ENCODE results near the gene ANXA6. TPM values are rescaled to one million over a fixed set of nuclear protein-coding genes. Genes with fewer than 3 reads are reported as not detected.
A peak's percentile ranks its signal among the peaks of the same experiment; 100 is the strongest.

The ANXA6 gene
- total RNA-seq, 1 donor from 2014 or later, result 245 TPM

DNA sequence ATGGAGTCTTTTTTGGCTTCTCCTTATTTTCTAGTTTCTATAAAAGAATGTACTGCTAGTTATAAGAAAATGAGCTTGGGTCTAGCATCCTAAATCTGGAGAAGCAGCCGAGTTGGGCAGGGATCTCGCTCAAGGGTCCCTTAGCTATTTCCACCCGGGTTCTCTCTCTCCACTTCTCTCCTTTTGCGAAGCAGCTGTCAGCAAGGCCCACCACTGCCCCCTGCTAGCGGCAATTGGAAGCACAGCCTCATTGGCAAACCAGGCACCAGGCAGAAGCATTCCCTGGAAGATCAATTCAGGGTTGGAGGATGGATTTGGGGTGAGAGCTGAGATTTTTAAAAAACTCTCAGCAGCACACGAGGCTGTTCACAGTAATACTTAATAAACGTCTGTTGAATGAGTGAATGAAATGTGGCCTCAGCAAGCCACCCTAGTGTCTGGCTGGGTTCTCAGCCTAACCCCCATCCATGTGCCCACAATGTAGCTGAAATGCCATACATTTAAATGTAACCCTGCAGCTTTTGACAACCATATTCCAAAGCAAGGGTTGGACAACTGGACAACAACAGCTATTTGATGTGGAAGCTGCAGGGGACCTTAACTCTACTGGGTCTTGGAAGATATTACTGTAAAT, 42.2 kb downstream of the ANXA6 start:
- TF ChIP-seq, protein P1, sequence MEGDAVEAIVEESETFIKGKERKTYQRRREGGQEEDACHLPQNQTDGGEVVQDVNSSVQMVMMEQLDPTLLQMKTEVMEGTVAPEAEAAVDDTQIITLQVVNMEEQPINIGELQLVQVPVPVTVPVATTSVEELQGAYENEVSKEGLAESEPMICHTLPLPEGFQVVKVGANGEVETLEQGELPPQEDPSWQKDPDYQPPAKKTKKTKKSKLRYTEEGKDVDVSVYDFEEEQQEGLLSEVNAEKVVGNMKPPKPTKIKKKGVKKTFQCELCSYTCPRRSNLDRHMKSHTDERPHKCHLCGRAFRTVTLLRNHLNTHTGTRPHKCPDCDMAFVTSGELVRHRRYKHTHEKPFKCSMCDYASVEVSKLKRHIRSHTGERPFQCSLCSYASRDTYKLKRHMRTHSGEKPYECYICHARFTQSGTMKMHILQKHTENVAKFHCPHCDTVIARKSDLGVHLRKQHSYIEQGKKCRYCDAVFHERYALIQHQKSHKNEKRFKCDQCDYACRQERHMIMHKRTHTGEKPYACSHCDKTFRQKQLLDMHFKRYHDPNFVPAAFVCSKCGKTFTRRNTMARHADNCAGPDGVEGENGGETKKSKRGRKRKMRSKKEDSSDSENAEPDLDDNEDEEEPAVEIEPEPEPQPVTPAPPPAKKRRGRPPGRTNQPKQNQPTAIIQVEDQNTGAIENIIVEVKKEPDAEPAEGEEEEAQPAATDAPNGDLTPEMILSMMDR (IDR thresholded peaks at IDR 0.05), result peak; percentile 96
- no peak overlapping the region for H3K4me3 Mint-ChIP-seq (ENCODE audit: unreplicated experiment)
- no peaks in the 10 kb centered on the region for H3K4me1 Mint-ChIP-seq (ENCODE audit: unreplicated experiment)
- H3K27me3 Mint-ChIP-seq (ENCODE audit: unreplicated experiment), result no peaks in the 10 kb centered on the region
- DNase-seq (ENCODE audit: extremely low spot score, unreplicated experiment), result peak; percentile 91
- no peak overlapping the region for H3K27ac Mint-ChIP-seq (ENCODE audit: unreplicated experiment)
- H3K36me3 Mint-ChIP-seq (ENCODE audit: unreplicated experiment), result peaks cover 30% of the 10 kb centered on the region
- no peaks in the 10 kb centered on the region for H3K9me3 Mint-ChIP-seq (ENCODE audit: unreplicated experiment)

DNA sequence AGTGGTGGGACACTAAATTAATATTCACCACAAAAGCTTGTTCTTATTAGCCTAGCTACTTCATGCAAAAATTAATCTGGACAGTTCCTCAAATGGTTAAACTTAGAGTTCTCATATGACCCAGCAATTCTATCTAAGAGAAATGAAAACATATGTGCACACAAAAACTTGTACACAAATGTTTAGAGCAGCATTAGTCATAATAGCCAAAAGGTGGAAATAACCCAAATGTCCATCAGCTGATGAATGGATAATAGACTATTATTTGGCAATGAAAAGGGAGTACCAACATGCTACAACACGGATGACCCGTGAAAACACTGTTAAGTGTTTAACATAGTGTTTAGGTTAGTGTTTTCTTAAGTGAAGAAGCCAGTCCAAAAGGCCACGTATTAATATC, 43.9 kb downstream of the ANXA6 start:
- Mint-ChIP-seq H3K27ac (ENCODE audit: unreplicated experiment) (no peak overlapping the region), H3K27me3 (ENCODE audit: unreplicated experiment) (no peaks in the 10 kb centered on the region), H3K36me3 (ENCODE audit: unreplicated experiment) (peaks cover 25% of the 10 kb centered on the region), H3K9me3 (ENCODE audit: unreplicated experiment) (no peaks in the 10 kb centered on the region), H3K4me3 (ENCODE audit: unreplicated experiment) (no peak overlapping the region), H3K4me1 (ENCODE audit: unreplicated experiment) (no peaks in the 10 kb centered on the region)
- TF ChIP-seq, protein P1 (IDR thresholded peaks at IDR 0.05), result no peak
- DNase-seq (ENCODE audit: extremely low spot score, unreplicated experiment), result no peak

DNA sequence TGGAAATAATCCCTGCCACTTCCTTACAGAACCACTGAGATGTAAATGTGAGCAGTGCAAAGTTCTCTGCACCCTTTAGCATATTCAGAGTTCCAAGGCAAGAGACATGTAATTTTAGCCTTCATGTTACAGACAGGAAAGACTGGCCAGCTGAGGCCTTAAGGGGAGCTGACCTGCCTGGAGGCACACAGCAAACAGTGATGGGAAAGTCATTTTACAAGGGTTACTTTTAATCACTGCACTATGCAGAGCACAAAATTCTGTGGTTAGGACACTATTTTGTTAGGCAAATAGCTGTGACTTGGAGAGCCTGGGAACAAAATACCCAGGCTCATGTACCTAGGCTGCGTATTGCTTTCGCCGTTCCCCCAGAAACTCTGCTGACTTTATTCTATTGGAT, 46.6 kb downstream of the ANXA6 start:
- H3K4me3 Mint-ChIP-seq (ENCODE audit: unreplicated experiment), result no peak overlapping the region
- TF ChIP-seq, protein P1 (IDR thresholded peaks at IDR 0.05), result no peak
- DNase-seq (ENCODE audit: extremely low spot score, unreplicated experiment), result no peak
- peaks cover 34% of the 10 kb centered on the region for H3K36me3 Mint-ChIP-seq (ENCODE audit: unreplicated experiment)
- H3K9me3 Mint-ChIP-seq (ENCODE audit: unreplicated experiment), result no peaks in the 10 kb centered on the region
- peak overlapping the region; percentile 54 for H3K27ac Mint-ChIP-seq (ENCODE audit: unreplicated experiment)
- peaks cover 5% of the 10 kb centered on the region for H3K4me1 Mint-ChIP-seq (ENCODE audit: unreplicated experiment)
- no peaks in the 10 kb centered on the region for H3K27me3 Mint-ChIP-seq (ENCODE audit: unreplicated experiment)

DNA sequence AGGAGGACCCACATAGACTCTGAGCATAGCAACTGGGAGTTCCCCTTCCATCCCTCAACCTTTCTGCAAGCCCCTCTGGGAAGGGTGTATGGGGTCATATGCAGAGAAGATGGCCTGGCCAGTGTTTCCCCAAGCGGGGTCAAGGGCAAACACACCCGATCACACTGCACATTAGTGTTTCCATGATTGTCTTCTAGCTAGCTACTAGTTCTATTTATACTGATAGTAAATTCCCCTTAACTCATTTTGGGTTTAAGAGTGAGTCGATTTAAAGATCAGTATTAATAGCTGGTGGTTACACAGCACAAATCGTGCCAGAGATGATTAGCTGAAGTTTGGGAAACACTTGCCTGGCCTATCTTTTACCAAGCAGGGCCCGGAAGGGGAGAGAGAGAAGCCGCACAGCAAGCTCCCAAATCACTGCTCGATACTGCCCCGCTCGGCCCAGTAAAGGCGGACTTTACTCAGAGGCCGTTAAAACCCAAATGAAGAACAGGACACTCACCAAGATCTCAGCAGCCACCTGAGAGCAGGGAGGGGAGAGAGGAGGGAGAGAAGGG, 47.4 kb downstream of the ANXA6 start:
- H3K27me3 Mint-ChIP-seq (ENCODE audit: unreplicated experiment), result no peaks in the 10 kb centered on the region

DNA sequence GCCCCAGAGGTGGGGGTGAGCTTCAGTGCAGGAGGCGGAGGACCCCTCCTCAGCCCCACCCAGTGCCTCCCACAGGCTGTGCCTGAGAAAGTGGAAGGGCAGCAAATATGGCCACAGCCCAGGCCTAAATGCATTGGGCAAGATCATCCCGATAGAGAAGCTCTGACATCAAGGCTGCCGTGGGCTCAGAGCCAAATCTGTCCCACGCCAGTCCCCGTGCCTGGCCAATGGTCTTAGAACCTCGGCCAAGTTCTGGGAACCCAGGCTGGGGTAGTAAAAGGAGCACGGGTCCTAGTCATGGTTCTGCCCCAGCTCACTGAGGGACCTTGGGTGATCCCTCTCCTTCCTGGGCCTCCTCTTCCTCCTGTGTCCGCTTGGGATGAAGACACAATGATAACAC, 49.0 kb downstream of the ANXA6 start:
- H3K27ac Mint-ChIP-seq (ENCODE audit: unreplicated experiment), result no peak overlapping the region
- H3K9me3 Mint-ChIP-seq (ENCODE audit: unreplicated experiment), result no peaks in the 10 kb centered on the region
- H3K4me3 Mint-ChIP-seq (ENCODE audit: unreplicated experiment), result no peak overlapping the region
- TF ChIP-seq, protein P1 (IDR thresholded peaks at IDR 0.05), result no peak
- DNase-seq (ENCODE audit: extremely low spot score, unreplicated experiment), result no peak
- peaks cover 39% of the 10 kb centered on the region for H3K36me3 Mint-ChIP-seq (ENCODE audit: unreplicated experiment)
- H3K27me3 Mint-ChIP-seq (ENCODE audit: unreplicated experiment), result no peaks in the 10 kb centered on the region
- H3K4me1 Mint-ChIP-seq (ENCODE audit: unreplicated experiment), result peaks cover 5% of the 10 kb centered on the region

More for the DNA sequence above, 47.4 kb downstream of the ANXA6 start:
- Mint-ChIP-seq H3K36me3 (ENCODE audit: unreplicated experiment) (peaks cover 36% of the 10 kb centered on the region), H3K9me3 (ENCODE audit: unreplicated experiment) (no peaks in the 10 kb centered on the region), H3K4me3 (ENCODE audit: unreplicated experiment) (no peak overlapping the region), H3K27ac (ENCODE audit: unreplicated experiment) (no peak overlapping the region), H3K4me1 (ENCODE audit: unreplicated experiment) (peaks cover 5% of the 10 kb centered on the region)
- TF ChIP-seq, protein P1 (IDR thresholded peaks at IDR 0.05), result no peak
- no peak for DNase-seq (ENCODE audit: extremely low spot score, unreplicated experiment)

All from osteocyte (in vitro differentiated cells).